DMS153 (cell line): ENCODE measurements around the gene PYHIN1.

ENCODE experiments used
- DNase-seq: peaks from one replicate; lab custom pipeline; 2025; lab: John Stamatoyannopoulos, UW

PYHIN1 gene

GRCh38 chr1:158931055-158931737, at the start of gene PYHIN1:
TSS of gene PYHIN1 (plus strand) at chr1:158931552. CDS start at chr1:158936911, 5,359 bp downstream.
- DNase-seq: no peak

GRCh38 chr1:158893654-158894053, 37.7 kb upstream of the PYHIN1 start:
- no peak for DNase-seq

- DNase-seq: no peak
These were observed 32.6 kb upstream of the PYHIN1 start for GRCh38 chr1:158898722-158899121.

GRCh38 chr1:158901623-158902022, 29.7 kb upstream of the PYHIN1 start:
- DNase-seq: no peak

- DNase-seq: no peak
These were observed 15.3 kb upstream of the PYHIN1 start for GRCh38 chr1:158916085-158916484.

GRCh38 chr1:158924677-158925076, 6.7 kb upstream of the PYHIN1 start:
- no peak for DNase-seq

GRCh38 chr1:158930504-158930903, 848 bp upstream of the PYHIN1 start:
- DNase-seq: no peak

- no peak for DNase-seq
These were observed 819 bp downstream of the PYHIN1 start for GRCh38 chr1:158932171-158932570.

- no peak for DNase-seq
These were observed 2.3 kb downstream of the PYHIN1 start for GRCh38 chr1:158933621-158934020.

- no peak for DNase-seq
These were observed 7.8 kb downstream of the PYHIN1 start for GRCh38 chr1:158939180-158939579.

GRCh38 chr1:158941317-158941716, 10.0 kb downstream of the PYHIN1 start:
- no peak for DNase-seq

- no peak for DNase-seq
These were observed 11.1 kb downstream of the PYHIN1 start for GRCh38 chr1:158942490-158942889.

GRCh38 chr1:158943059-158943458, 11.7 kb downstream of the PYHIN1 start:
- DNase-seq: no peak

- no peak for DNase-seq
These were observed 13.7 kb downstream of the PYHIN1 start for GRCh38 chr1:158945061-158945460.

- no peak for DNase-seq
These were observed 15.4 kb downstream of the PYHIN1 start for GRCh38 chr1:158946785-158947184.

GRCh38 chr1:158951956-158952355, 20.6 kb downstream of the PYHIN1 start:
- peak; percentile 94 for DNase-seq

GRCh38 chr1:158952416-158952815, 21.1 kb downstream of the PYHIN1 start:
- DNase-seq: peak; percentile 37

GRCh38 chr1:158961178-158961577, 29.8 kb downstream of the PYHIN1 start:
- DNase-seq: no peak

- no peak for DNase-seq
These were observed 31.6 kb downstream of the PYHIN1 start for GRCh38 chr1:158962983-158963382.

GRCh38 chr1:158969166-158969565, 37.8 kb downstream of the PYHIN1 start:
- no peak for DNase-seq

GRCh38 chr1:158969855-158970254, 38.5 kb downstream of the PYHIN1 start:
- DNase-seq: no peak

- peak; percentile 20 for DNase-seq
These were observed 41.5 kb downstream of the PYHIN1 start for GRCh38 chr1:158972841-158973240.

- no peak for DNase-seq
These were observed 44.9 kb downstream of the PYHIN1 start for GRCh38 chr1:158976219-158976618.

GRCh38 chr1:158978730-158979129, 47.4 kb downstream of the PYHIN1 start:
- DNase-seq: no peak
